Gastrocnemius medialis (tissue), 4 donors: Measurements from ENCODE around the gene SELENOH. TPM values are rescaled to one million over a fixed set of nuclear protein-coding genes. Genes with fewer than 3 reads are reported as not detected.

ENCODE experiments used
- ATAC-seq, 2 donors: fragments of 150-250 bp; one replicate each; pipeline ENCODE4 v1.9.1; 2016
- DNase-seq, 2 donors: peaks; one replicate each; pipeline ENCODE4 v3.0.0-alpha.2; 2019
- H3K27ac ChIP-seq, 4 donors: fragments of 200-600 bp; sonication (generic); 1 replicate in 1 of 4; 2 replicates in 3 of 4; pipeline ENCODE4 v1.5.1; 2016 to 2018; ENCODE audit warnings: mild to moderate bottlenecking in 2 of 4, moderate library complexity in 1 of 4
- H3K27me3 ChIP-seq, 3 donors: fragments of 200-600 bp; sonication (generic) in 2 of 3; 1 replicate in 1 of 3; 2 replicates in 2 of 3; pipeline versions ENCODE4 v1.5.1 to v1.6.0; 2016 to 2019; ENCODE audit warnings: mild to moderate bottlenecking in 1 of 3, moderate library complexity in 1 of 3
- H3K36me3 ChIP-seq, 2 donors: fragments of 200-600 bp; sonication (generic) in 1 of 2; one replicate each; pipeline ENCODE4 v1.5.1; 2017 to 2018
- H3K4me1 ChIP-seq, 2 donors: fragments of 200-600 bp; sonication (generic) in 1 of 2; one replicate each; pipeline ENCODE4 v1.5.1; 2016 to 2017; ENCODE audit warnings: mild to moderate bottlenecking in 2 of 2
- H3K4me3 ChIP-seq, 4 donors: fragments of 200-600 bp; sonication (generic) in 3 of 4; 1 replicate in 1 of 4; 2 replicates in 3 of 4; pipeline ENCODE4 v1.5.1; 2016 to 2019; ENCODE audit warnings: mild to moderate bottlenecking in 2 of 4
- H3K9me3 ChIP-seq, 3 donors: fragments of 200-600 bp; sonication (generic) in 2 of 3; 1 replicate in 1 of 3; 2 replicates in 2 of 3; pipeline ENCODE4 v1.5.1; 2016 to 2019
- CTCF ChIP-seq, 5 experiments: fragments of 450-650 bp in 3 of 5; fragments of 200-600 bp in 2 of 5; sonication (generic) in 2 of 5; IDR thresholded peaks in 4 of 5; conservative IDR thresholded peaks in 1 of 5; 1 replicate in 4 of 5; 2 replicates in 1 of 5; pipeline ENCODE4 v1.5.1; 2016 to 2019; ENCODE audit warnings: antibody characterized with exemption in 5 of 5, mild to moderate bottlenecking in 3 of 5, moderate library complexity in 3 of 5
- POLR2A ChIP-seq, 2 donors: fragments of 450-650 bp; IDR thresholded peaks; one replicate each; pipeline ENCODE4 v1.6.1; 2017; ENCODE audit warnings: antibody characterized with exemption in 2 of 2, mild to moderate bottlenecking in 2 of 2, moderate library complexity in 2 of 2
- in situ Hi-C, 4 donors: fragments of 200-750 bp; cut with MboI; loops; one replicate each; pipeline versions ENCODE4 v1.15.0 to v1.8.0; 2017; ENCODE audit warnings: low sequenced_read_pairs in 4 of 4
- intact Hi-C: fragments of 100-400 bp; cut with DNase I; formaldehyde crosslinking; loops from one replicate; pipeline ENCODE4 v1.15.1; 2023; ENCODE audit warnings: low total_unique reads
- total RNA-seq, 4 donors: library from RNA; depleted of rRNA; stranded (reverse); fragments of >200 nt; gene quantifications; one replicate each; pipeline versions ENCODE4 v1.1.0 to v1.2.3, GENCODE V29; 2016

SELENOH gene
- total RNA-seq, 4 donors from 2014 or later = 94.7 to 145 (median 132) TPM

GRCh38 chr11:57779276-57779675 lies 38.0 kb downstream of the SELENOH start:
- H3K4me1 ChIP-seq = peaks cover 75 to 87% of the 10 kb centered on the region in 2 donors
- no peaks in the 10 kb centered on the region for H3K9me3 ChIP-seq
- ATAC-seq = peak; percentile 44 to 45
- no peaks in the 10 kb centered on the region for H3K36me3 ChIP-seq
- intact Hi-C loops = no loop called here
- TF ChIP-seq POLR2A (IDR thresholded peaks at IDR 0.05) (no peak), CTCF (IDR thresholded peaks at IDR 0.05 in 4 of 5, conservative IDR thresholded peaks at IDR 0.05 in 1 of 5) (no peak)
- DNase-seq = no peak
- peak overlapping the region in 3 of 4 donors; percentile 16 to 24 (median 20) for H3K4me3 ChIP-seq
- peak overlapping the region; percentile 68 to 83 (median 74) for H3K27ac ChIP-seq
- in situ Hi-C loops = no loop called here
- no peaks in the 10 kb centered on the region for H3K27me3 ChIP-seq

- no peak for TF ChIP-seq POLR2A (IDR thresholded peaks at IDR 0.05)
- TF ChIP-seq CTCF (IDR thresholded peaks at IDR 0.05 in 4 of 5, conservative IDR thresholded peaks at IDR 0.05 in 1 of 5) = no peak
- in situ Hi-C loops (no loop called here), intact Hi-C loops (no loop called here)
- no peak for DNase-seq
- Histone ChIP-seq H3K4me3 (no peak overlapping the region), H3K4me1 (peaks cover 61 to 82% of the 10 kb centered on the region in 2 donors), H3K27me3 (no peaks in the 10 kb centered on the region), H3K36me3 (no peaks in the 10 kb centered on the region), H3K27ac (peak overlapping the region; percentile 68 to 83 (median 74)), H3K9me3 (no peaks in the 10 kb centered on the region)
- no peak for ATAC-seq
Measured at GRCh38 chr11:57781529-57781943, 40.2 kb downstream of the SELENOH start.

DNA sequence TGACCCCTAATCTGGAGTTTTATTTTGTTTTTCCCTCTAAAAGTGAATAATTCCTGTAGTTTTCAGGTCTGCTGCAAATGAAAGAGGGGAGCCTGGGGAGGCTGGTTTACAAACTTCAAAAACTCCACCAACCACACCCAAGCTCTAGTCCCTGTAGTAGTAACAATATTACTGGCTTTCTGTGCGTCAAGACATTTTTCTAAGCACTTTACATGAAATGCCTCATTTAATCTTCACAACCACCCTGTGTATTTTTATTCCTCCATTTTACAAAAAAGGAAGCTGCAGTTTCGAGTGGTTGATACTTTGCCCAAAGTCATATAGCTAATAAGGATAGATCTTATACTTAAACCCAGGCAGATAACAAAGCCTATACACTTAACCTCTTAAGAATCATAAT lies 43.8 kb downstream of the SELENOH start:
- no peak for TF ChIP-seq POLR2A (IDR thresholded peaks at IDR 0.05)
- no peak for TF ChIP-seq CTCF (IDR thresholded peaks at IDR 0.05 in 4 of 5, conservative IDR thresholded peaks at IDR 0.05 in 1 of 5)
- peaks cover 56 to 77% of the 10 kb centered on the region in 2 donors for H3K4me1 ChIP-seq
- H3K27me3 ChIP-seq = no peaks in the 10 kb centered on the region
- H3K9me3 ChIP-seq = no peaks in the 10 kb centered on the region
- H3K27ac ChIP-seq = peak overlapping the region in 1 of 4 donors; percentile 33
- no peaks in the 10 kb centered on the region for H3K36me3 ChIP-seq
- in situ Hi-C loops = no loop called here
- no peak for DNase-seq
- ATAC-seq = no peak
- intact Hi-C loops = no loop called here
- no peak overlapping the region for H3K4me3 ChIP-seq

- Histone ChIP-seq H3K36me3 (peaks cover 0 to 2% of the 10 kb centered on the region in 2 donors), H3K4me3 (no peak overlapping the region), H3K4me1 (peaks cover 47 to 63% of the 10 kb centered on the region in 2 donors), H3K9me3 (no peaks in the 10 kb centered on the region), H3K27me3 (no peaks in the 10 kb centered on the region), H3K27ac (peak overlapping the region in 2 of 4 donors; percentile 42 to 48)
- intact Hi-C loops (no loop called here), in situ Hi-C loops (no loop called here)
- ATAC-seq (no peak), DNase-seq (no peak)
- TF ChIP-seq CTCF (IDR thresholded peaks at IDR 0.05 in 4 of 5, conservative IDR thresholded peaks at IDR 0.05 in 1 of 5) (no peak), POLR2A (IDR thresholded peaks at IDR 0.05) (no peak)
Measured at GRCh38 chr11:57786436-57786835, 45.1 kb downstream of the SELENOH start.
